Measurements from ENCODE around the gene NTN3.

- TF ChIP-seq, protein P1, sequence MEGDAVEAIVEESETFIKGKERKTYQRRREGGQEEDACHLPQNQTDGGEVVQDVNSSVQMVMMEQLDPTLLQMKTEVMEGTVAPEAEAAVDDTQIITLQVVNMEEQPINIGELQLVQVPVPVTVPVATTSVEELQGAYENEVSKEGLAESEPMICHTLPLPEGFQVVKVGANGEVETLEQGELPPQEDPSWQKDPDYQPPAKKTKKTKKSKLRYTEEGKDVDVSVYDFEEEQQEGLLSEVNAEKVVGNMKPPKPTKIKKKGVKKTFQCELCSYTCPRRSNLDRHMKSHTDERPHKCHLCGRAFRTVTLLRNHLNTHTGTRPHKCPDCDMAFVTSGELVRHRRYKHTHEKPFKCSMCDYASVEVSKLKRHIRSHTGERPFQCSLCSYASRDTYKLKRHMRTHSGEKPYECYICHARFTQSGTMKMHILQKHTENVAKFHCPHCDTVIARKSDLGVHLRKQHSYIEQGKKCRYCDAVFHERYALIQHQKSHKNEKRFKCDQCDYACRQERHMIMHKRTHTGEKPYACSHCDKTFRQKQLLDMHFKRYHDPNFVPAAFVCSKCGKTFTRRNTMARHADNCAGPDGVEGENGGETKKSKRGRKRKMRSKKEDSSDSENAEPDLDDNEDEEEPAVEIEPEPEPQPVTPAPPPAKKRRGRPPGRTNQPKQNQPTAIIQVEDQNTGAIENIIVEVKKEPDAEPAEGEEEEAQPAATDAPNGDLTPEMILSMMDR (IDR thresholded peaks at IDR 0.05) = no peak
- TF ChIP-seq POLR2AphosphoS5 (IDR thresholded peaks at IDR 0.05; ENCODE audit: low read depth, low read length) (no peak), CHD2 (IDR thresholded peaks at IDR 0.05; ENCODE audit: low read length, partially characterized antibody) (no peak), RFX5 (IDR thresholded peaks at IDR 0.05; ENCODE audit: low read length) (no peak), NFIC (IDR thresholded peaks at IDR 0.05; ENCODE audit: borderline replicate concordance) (no peak), MAX (IDR thresholded peaks at IDR 0.05; ENCODE audit: low read depth) (no peak), GATA2 (CRISPR knock-in tag; IDR thresholded peaks at IDR 0.05) (no peak), SIN3A (IDR thresholded peaks at IDR 0.05; ENCODE audit: borderline replicate concordance, low read depth, low read length) (no peak), RCOR1 (IDR thresholded peaks at IDR 0.05; ENCODE audit: low read length) (no peak), PBX3 (IDR thresholded peaks at IDR 0.05) (no peak), EZH2phosphoT487 (IDR thresholded peaks at IDR 0.05; ENCODE audit: borderline replicate concordance, low read depth) (no peak), EP300 (IDR thresholded peaks at IDR 0.05; ENCODE audit: borderline replicate concordance in 1 of 2, low read depth in 1 of 2, low read length in 1 of 2) (no peak)
- TF ChIP-seq, protein P2, sequence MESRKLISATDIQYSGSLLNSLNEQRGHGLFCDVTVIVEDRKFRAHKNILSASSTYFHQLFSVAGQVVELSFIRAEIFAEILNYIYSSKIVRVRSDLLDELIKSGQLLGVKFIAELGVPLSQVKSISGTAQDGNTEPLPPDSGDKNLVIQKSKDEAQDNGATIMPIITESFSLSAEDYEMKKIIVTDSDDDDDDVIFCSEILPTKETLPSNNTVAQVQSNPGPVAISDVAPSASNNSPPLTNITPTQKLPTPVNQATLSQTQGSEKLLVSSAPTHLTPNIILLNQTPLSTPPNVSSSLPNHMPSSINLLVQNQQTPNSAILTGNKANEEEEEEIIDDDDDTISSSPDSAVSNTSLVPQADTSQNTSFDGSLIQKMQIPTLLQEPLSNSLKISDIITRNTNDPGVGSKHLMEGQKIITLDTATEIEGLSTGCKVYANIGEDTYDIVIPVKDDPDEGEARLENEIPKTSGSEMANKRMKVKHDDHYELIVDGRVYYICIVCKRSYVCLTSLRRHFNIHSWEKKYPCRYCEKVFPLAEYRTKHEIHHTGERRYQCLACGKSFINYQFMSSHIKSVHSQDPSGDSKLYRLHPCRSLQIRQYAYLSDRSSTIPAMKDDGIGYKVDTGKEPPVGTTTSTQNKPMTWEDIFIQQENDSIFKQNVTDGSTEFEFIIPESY (IDR thresholded peaks at IDR 0.05; ENCODE audit: borderline replicate concordance, low read depth) = no peak
- TF ChIP-seq, protein P3, sequence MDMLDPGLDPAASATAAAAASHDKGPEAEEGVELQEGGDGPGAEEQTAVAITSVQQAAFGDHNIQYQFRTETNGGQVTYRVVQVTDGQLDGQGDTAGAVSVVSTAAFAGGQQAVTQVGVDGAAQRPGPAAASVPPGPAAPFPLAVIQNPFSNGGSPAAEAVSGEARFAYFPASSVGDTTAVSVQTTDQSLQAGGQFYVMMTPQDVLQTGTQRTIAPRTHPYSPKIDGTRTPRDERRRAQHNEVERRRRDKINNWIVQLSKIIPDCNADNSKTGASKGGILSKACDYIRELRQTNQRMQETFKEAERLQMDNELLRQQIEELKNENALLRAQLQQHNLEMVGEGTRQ (IDR thresholded peaks at IDR 0.05; ENCODE audit: borderline replicate concordance, low read depth, low read length) = no peak
These were observed 34.6 kb downstream of the NTN3 start for GRCh38 chr16:2505695-2506094.
